Measurements from ENCODE around the gene HS6ST3. TPM values are rescaled to one million over a fixed set of nuclear protein-coding genes. Genes with fewer than 3 reads are reported as not detected.

The HS6ST3 gene
- total RNA-seq, 1 donor from 2014 or later = 3.9 TPM

DNA sequence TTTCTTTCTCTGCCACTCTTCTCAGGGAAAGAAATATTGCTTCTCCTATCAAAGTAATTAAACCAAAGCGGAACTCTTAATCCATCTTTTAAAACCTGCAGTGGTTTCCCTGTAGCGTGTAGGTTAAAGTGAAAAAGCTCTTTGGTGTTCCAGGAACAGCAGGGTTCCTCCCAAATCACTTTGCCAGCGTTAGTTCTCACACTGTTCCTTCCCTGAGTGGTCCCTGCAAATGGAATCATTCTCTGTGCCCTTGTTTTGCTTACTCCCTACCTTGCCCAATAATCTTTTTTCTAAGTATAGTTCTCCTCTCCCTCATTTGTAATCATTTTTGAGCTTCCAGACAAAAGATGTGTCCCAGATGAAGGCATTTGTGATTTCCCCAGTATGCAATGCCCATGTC, 207.5 kb downstream of the HS6ST3 start:
- DNase-seq (ENCODE audit: low spot score) = no peak

DNA sequence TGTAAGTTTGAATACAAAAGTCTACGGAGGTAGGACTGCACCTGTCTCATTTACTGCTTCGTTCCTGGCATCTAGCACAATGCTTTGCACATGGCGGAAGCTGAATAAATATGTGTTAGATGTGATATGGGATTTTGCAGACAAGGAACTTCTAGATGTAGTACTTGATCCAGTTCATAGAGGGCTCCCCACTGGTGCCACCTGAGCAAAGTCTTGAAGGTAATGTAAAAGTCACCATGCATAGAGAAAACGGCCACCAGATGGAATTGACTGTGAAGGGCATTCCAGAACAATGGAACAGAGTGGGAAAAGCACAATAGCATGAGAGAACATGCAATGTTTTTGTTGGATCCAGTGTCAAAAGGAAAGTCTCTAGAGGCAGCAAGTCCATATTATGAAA, 209.3 kb downstream of the HS6ST3 start:
- DNase-seq (ENCODE audit: low spot score) = no peak

DNA sequence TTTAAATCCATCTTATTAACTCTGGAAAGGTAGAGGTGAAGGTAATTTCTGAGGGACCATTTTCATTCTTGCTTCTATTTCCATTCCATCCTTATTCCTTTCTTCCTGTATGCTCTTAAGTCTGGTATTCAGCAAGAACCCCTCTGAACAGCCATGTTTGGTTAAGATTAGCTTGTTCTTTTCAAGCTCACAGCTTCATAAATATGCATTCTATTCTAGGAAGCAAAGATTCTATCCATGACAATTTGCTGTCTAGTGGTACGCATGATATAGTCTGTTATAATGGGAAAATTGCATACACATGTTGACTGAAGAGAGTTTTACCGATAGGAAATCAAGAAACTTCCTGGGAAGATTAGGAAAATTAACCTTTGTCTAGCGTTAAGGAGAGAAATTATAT, 218.7 kb downstream of the HS6ST3 start:
- no peak for DNase-seq (ENCODE audit: low spot score)

GRCh38 chr13:96314974-96315373, 225.1 kb downstream of the HS6ST3 start:
- DNase-seq (ENCODE audit: low spot score) = peak; percentile 16

DNA sequence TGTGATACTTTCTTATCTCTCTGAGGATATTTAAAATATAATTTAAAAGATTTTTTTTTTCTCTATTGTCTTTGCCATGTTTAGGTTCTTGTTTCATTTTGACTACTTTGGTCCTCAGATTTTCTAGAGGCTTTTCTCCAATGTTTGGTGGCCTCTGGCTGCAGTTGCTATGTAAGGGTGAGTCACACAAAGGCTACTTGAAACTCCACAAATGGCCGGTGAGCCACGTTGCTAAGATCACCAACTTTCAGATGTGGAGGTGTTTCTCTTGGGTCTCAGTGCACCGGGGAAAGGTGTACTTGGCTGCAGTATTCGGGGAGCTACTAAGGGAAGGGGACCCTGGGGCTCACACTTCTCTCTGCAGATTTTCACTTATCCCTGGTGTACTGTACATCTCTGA, 248.1 kb downstream of the HS6ST3 start:
- DNase-seq (ENCODE audit: low spot score) = no peak

DNA sequence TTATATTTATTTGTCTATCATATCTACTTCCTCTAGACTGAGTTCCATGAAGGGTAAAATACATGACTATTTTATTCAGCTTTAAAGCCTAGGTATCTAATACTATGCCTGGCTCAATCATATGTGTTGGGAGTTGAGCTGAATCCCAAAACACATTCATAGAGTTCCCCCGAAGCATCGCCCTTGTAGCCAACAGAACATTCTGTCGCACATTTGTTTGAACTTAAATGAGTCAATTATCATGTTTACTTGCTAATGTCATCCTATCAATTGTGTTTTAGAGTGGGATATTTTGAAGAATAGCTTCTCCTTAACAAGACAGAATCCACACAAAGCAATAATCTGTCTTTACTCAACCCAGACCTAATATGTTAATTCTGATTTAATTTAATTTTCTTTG, 252.4 kb downstream of the HS6ST3 start:
- no peak for DNase-seq (ENCODE audit: low spot score)

- no peak for DNase-seq (ENCODE audit: low spot score)
Measured at GRCh38 chr13:96342852-96343465, 253.1 kb downstream of the HS6ST3 start.

- no peak for DNase-seq (ENCODE audit: low spot score)
Measured at GRCh38 chr13:96346921-96347320, 257.0 kb downstream of the HS6ST3 start.

GRCh38 chr13:96373597-96373996, 283.7 kb downstream of the HS6ST3 start:
- DNase-seq (ENCODE audit: low spot score) = no peak

GRCh38 chr13:96377835-96378234, 287.9 kb downstream of the HS6ST3 start:
- no peak for DNase-seq (ENCODE audit: low spot score)

DNA sequence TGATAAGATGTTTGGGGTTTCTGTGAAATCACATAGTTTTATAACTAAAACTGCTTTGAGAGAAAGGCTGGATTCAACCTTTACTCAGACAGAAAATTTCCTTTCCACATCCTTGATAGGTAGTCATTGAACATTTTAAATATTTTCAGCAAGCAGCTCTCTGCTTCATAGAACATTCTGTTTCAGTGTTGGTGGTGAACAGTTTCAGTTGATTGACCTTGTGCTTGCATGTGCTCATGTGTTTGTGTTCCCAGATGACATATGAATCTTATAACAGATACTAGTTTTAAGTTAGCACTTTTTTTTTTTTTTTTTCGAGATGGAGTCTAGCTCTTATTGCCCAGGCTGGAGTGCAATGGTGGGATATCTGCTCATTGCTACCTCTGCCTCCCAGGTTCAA, 290.1 kb downstream of the HS6ST3 start:
- no peak for DNase-seq (ENCODE audit: low spot score)

- no peak for DNase-seq (ENCODE audit: low spot score)
Measured at GRCh38 chr13:96381681-96382080, 291.8 kb downstream of the HS6ST3 start.

DNA sequence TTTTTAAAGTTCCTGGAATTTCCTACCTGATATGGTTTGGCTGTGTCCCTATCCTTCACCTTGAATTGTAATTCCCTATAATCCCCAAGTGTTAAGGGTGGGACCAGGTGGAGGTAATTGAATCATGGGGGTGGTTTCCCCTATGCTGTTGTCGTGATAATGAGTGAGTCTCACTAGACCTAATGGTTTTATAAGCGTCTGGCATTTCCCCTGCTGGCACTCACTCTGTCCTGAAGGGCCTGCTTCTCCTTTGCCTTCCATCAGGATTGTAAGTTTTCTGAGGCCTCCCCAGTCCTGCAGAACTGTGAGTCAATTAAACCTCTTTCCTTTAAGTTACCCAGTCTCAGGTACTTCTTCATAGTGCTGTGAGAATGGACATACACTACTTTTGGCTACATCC, 298.7 kb downstream of the HS6ST3 start:
- DNase-seq (ENCODE audit: low spot score) = no peak

- DNase-seq (ENCODE audit: low spot score) = no peak
Measured at GRCh38 chr13:96391606-96392005, 301.7 kb downstream of the HS6ST3 start.

- no peak for DNase-seq (ENCODE audit: low spot score)
Measured at GRCh38 chr13:96397807-96398206, 307.9 kb downstream of the HS6ST3 start.

DNA sequence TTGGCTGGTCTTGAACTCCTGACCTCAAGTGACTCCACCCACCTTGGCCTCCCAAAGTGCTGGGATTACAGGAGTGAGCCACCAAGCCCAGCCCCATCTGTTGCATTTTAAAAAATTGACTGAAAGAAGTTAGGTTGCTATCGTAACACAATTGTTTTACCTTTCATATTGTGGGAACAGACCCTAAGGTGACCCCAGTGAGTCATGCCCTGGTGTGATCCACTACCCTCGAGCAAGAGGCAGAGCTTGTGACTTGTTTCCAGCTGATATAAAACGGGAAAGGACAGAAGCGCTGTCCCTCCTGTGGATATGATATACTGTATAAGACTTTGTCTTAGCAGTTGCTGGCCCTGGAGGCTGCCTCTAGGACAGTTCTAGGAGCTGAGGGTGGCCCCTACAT, 308.6 kb downstream of the HS6ST3 start:
- no peak for DNase-seq (ENCODE audit: low spot score)

- DNase-seq (ENCODE audit: low spot score) = no peak
Measured at GRCh38 chr13:96403241-96403640, 313.3 kb downstream of the HS6ST3 start.

DNA sequence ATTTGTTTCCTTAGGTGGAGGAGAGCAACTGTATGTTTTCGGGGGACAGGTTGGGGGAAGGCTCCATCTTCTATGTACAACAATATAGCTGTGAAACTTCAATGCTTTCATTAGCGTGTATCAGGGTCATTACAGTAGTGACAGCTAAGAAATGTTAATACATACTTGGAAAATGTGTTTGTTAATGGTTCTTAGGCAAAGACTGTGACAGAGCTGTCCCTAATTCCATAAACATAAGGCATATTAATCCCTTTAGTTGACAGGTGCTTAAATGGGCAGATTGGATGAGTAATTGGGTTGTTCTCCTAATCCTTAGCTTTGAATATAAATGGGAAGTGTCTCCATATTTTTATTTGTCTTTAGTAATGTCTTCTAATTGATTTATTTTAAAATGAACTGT, 313.7 kb downstream of the HS6ST3 start:
- DNase-seq (ENCODE audit: low spot score) = no peak

GRCh38 chr13:96415831-96416385, 326.0 kb downstream of the HS6ST3 start:
- no peak for DNase-seq (ENCODE audit: low spot score)

GRCh38 chr13:96417939-96418685, 328.2 kb downstream of the HS6ST3 start:
- no peak for DNase-seq (ENCODE audit: low spot score)

- DNase-seq (ENCODE audit: low spot score) = no peak
Measured at GRCh38 chr13:96421314-96421713, 331.4 kb downstream of the HS6ST3 start.

DNA sequence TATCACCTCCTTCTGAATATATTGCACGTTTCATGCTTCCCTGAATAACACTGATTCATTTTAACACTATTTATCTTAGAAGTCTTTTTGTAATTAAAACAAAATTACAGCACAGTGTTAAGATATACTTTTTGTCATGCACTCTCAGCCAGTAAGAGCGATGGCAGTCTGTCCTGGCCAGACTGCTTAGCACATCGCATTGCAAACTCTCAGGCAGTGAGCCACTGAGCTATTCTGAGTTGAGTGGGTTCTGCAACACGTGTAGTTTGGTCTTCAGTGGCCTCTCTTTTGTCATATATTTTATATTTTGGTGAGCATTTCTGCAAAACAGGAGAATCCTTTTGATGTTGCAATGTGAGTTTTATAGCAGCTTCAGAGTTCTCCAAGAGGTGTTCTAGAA, 332.1 kb downstream of the HS6ST3 start:
- no peak for DNase-seq (ENCODE audit: low spot score)

DNA sequence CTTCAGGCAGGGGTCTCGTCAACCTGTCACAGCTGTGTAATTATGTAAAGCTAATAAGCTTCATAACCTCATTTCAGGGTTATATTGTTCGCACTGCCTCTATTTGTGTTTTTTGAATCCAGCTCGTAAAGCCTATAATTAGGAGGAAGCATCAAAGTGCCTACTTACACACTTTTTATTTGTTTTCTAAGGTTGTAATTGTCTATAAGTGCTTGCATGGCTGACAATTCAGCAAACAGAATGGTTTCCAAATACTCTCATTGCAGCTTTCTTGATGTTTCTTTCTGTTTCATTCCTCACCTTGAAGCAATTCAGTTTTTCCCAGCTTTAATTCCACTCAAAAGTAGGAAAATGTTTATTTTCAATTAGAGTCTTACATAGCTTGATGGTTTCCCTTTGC, 336.3 kb downstream of the HS6ST3 start:
- DNase-seq (ENCODE audit: low spot score) = no peak

Measured in umbilical cord (tissue), 2 donors.